Thoracic aorta (tissue), 2 donors: ENCODE measurements around the gene GINS1. TPM values are rescaled to one million over a fixed set of nuclear protein-coding genes. Genes with fewer than 3 reads are reported as not detected.

ENCODE experiments used
- ATAC-seq: fragments of 150-250 bp; one replicate; pipeline ENCODE4 v1.8.0; 2017; ENCODE audit warnings: low read depth; ENCODE audit not compliant: insufficient number of reproducible peaks, low FRiP score
- DNase-seq: peaks from one replicate; pipeline ENCODE4 v3.0.0-alpha.2; 2020; ENCODE audit warnings: low spot score
- H3K27ac ChIP-seq, 2 donors: fragments of 200-600 bp; sonication (generic); 1 replicate in 1 of 2; 2 replicates in 1 of 2; pipeline ENCODE4 v1.5.1; 2016; ENCODE audit warnings: mild to moderate bottlenecking in 2 of 2, moderate library complexity in 2 of 2
- H3K27me3 ChIP-seq: fragments of 200-600 bp; sonication (generic); replicated peaks from 2 replicates; pipeline ENCODE4 v1.6.0; 2016; ENCODE audit warnings: mild to moderate bottlenecking; ENCODE audit not compliant: insufficient read depth
- H3K36me3 ChIP-seq: fragments of 200-600 bp; sonication (generic); one replicate; pipeline ENCODE4 v1.5.1; 2016
- H3K4me1 ChIP-seq, 2 donors: fragments of 200-600 bp; sonication (generic); 1 replicate in 1 of 2; 2 replicates in 1 of 2; pipeline versions ENCODE4 v1.5.1 to v1.6.0; 2016; ENCODE audit warnings: low read depth in 2 of 2, mild to moderate bottlenecking in 1 of 2; ENCODE audit not compliant: control insufficient read depth in 1 of 2
- H3K4me3 ChIP-seq: fragments of 200-600 bp; sonication (generic); 2 replicates; pipeline ENCODE4 v1.5.1; 2016; ENCODE audit warnings: mild to moderate bottlenecking
- H3K9me3 ChIP-seq: fragments of 200-600 bp; sonication (generic); 2 replicates; pipeline ENCODE4 v1.5.1; 2016
- CTCF ChIP-seq: fragments of 200-600 bp; sonication (generic); IDR thresholded peaks from one replicate; pipeline ENCODE4 v1.5.1; 2019; ENCODE audit warnings: antibody characterized with exemption
- total RNA-seq, 2 donors: library from RNA; depleted of rRNA; stranded (reverse); fragments of >200 nt; gene quantifications; one replicate each; pipeline versions ENCODE4 v1.1.0 to v1.2.3, GENCODE V29; 2016

Gene GINS1
- total RNA-seq, 2 donors from 2014 or later: 0.41 TPM; not detected in 1

DNA sequence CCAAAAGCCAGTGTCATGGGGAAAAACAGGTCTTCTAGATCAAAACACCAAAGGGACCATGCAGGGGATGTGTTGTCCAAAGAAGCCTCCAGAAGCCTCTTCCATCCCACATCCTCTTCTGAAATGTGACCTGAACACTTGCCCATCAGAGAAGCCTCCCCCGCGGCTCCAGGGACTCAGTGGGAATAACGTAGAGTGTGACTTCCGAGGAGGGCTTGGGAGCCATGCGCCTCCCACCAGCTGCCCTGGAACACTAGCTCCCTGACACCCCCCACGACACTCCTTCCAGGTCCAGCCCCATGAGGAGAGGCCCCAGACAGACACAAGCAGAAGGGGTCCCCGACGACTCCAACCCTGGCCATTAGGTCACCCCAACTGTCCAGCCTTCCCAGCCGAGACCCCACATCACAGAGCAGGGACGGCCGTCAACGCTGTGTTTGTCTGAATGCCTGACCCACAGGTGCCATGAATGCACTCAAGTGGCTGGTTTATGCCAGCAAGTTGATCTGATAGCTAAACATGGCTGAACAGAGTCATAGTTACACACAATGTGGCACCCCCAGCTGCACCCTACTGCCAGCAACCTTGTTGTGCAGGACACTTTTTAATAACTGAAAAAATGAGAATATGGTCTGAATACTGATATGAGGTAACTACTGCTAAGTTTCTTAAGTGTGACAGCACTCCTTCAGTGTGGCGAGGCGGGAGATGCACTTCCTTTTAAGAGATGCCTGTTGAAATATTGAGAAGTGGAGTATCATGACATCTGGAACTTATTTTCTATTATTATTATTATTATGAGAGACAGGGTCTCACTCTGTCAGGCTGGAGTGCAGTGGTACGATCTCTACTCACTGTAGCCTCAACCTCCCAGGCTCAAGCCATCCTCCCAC lies 58.0 kb downstream of the GINS1 start:
- DNase-seq: no peak
- Histone ChIP-seq H3K36me3 (peaks cover 64% of the 10 kb centered on the region), H3K4me3 (no peak overlapping the region), H3K27me3 (no peaks in the 10 kb centered on the region), H3K4me1 (no peaks in the 10 kb centered on the region), H3K9me3 (no peaks in the 10 kb centered on the region), H3K27ac (no peak overlapping the region)
- TF ChIP-seq CTCF: no peak
- ATAC-seq: no peak

- H3K27me3 ChIP-seq: no peaks in the 10 kb centered on the region
- no peak overlapping the region for H3K4me3 ChIP-seq
- no peak for TF ChIP-seq CTCF
- H3K36me3 ChIP-seq: peaks cover 53% of the 10 kb centered on the region
- DNase-seq (no peak), ATAC-seq (no peak)
- no peaks in the 10 kb centered on the region for H3K4me1 ChIP-seq
- no peaks in the 10 kb centered on the region for H3K9me3 ChIP-seq
- no peak overlapping the region for H3K27ac ChIP-seq
Measured at GRCh38 chr20:25466846-25467245, 59.4 kb downstream of the GINS1 start.

- Histone ChIP-seq H3K27me3 (no peaks in the 10 kb centered on the region), H3K9me3 (no peaks in the 10 kb centered on the region), H3K4me1 (no peaks in the 10 kb centered on the region), H3K27ac (no peak overlapping the region), H3K4me3 (no peak overlapping the region), H3K36me3 (peaks cover 48% of the 10 kb centered on the region)
- no peak for TF ChIP-seq CTCF
- DNase-seq (no peak), ATAC-seq (no peak)
Measured at GRCh38 chr20:25467441-25467840, 60.0 kb downstream of the GINS1 start.

DNA sequence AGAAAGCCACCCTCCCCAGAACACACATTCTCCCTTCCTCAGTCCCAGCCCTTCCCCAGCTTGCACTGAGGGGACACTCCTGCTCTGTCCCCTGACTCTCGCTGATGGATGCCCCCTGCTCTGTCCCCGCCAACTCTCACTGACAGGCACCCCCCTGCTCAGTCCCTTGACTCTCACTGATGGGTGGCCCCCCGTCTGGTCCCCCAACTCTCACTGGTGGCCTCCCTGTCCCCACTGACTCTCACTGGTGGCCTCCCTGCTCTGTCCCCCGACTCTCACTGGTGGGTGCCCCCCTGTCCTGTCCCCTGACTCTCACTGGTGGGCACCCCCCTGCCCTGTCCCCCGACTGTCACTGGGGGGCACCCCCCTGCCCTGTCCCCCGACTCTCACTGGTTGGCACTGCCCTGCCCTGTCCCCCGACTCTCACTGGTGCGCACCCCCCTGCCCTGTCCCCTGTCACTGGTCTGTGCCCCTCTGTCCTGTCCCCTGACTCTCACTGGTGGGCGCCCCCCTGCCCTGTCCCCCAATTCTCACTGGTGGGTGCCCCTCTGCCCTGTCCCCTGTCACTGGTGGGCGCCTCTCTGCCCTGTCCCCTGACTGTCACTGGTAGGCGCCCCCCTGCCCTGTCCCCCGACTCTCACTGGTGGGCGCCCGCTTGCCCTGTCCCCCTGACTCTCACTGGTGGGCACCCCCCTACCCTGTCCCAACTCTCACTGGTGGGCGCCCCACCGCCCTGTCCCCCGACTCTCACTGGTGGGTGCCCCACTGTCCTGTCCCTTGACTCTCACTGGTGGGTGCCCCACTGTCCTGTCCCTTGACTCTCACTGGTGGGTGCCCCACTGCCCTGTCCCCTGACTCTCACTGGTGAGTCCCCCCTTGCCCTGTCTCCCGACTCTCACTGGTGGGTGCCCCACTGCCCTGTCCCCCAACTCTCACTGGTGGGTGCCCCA lies 60.9 kb downstream of the GINS1 start:
- Histone ChIP-seq H3K4me1 (no peaks in the 10 kb centered on the region), H3K27ac (no peak overlapping the region), H3K4me3 (no peak overlapping the region), H3K9me3 (no peaks in the 10 kb centered on the region), H3K36me3 (peaks cover 47% of the 10 kb centered on the region), H3K27me3 (no peaks in the 10 kb centered on the region)
- TF ChIP-seq CTCF: no peak
- no peak for ATAC-seq
- no peak for DNase-seq

GRCh38 chr20:25469558-25469957 lies 62.1 kb downstream of the GINS1 start:
- no peak for TF ChIP-seq CTCF
- no peak overlapping the region for H3K4me3 ChIP-seq
- H3K9me3 ChIP-seq: no peaks in the 10 kb centered on the region
- peaks cover 49% of the 10 kb centered on the region for H3K36me3 ChIP-seq
- H3K27me3 ChIP-seq: no peaks in the 10 kb centered on the region
- H3K4me1 ChIP-seq: no peaks in the 10 kb centered on the region
- DNase-seq: no peak
- H3K27ac ChIP-seq: no peak overlapping the region
- no peak for ATAC-seq
